Measurements from ENCODE around the gene PLOD1.

- TF ChIP-seq, protein P1, sequence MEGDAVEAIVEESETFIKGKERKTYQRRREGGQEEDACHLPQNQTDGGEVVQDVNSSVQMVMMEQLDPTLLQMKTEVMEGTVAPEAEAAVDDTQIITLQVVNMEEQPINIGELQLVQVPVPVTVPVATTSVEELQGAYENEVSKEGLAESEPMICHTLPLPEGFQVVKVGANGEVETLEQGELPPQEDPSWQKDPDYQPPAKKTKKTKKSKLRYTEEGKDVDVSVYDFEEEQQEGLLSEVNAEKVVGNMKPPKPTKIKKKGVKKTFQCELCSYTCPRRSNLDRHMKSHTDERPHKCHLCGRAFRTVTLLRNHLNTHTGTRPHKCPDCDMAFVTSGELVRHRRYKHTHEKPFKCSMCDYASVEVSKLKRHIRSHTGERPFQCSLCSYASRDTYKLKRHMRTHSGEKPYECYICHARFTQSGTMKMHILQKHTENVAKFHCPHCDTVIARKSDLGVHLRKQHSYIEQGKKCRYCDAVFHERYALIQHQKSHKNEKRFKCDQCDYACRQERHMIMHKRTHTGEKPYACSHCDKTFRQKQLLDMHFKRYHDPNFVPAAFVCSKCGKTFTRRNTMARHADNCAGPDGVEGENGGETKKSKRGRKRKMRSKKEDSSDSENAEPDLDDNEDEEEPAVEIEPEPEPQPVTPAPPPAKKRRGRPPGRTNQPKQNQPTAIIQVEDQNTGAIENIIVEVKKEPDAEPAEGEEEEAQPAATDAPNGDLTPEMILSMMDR (IDR thresholded peaks at IDR 0.05; ENCODE audit: insufficient read depth, low read length, poor library complexity, severe bottlenecking) = no peak
- TF ChIP-seq EZH2phosphoT487 (conservative IDR thresholded peaks at IDR 0.05; ENCODE audit: low read length) = no peak
Measured at GRCh38 chr1:12010746-12011570, 76.4 kb downstream of the PLOD1 start.
